Measurements from ENCODE around the gene DBP. TPM values are rescaled to one million over a fixed set of nuclear protein-coding genes. Genes with fewer than 3 reads are reported as not detected.
A peak's percentile ranks its signal among the peaks of the same experiment; 100 is the strongest.

Gene DBP
- total RNA-seq, 1 experiment from 2014 or later: 12.0 TPM

GRCh38 chr19:48642862-48643261 is 5.7 kb upstream of the DBP start:
- Mint-ChIP-seq H3K9me3 (no peaks in the 10 kb centered on the region), H3K4me3 (no peak overlapping the region), H3K4me1 (peaks cover 27% of the 10 kb centered on the region), H3K27ac (no peak overlapping the region), H3K27me3 (ENCODE audit: low read depth) (peaks cover 6% of the 10 kb centered on the region), H3K36me3 (peaks cover 9% of the 10 kb centered on the region; the same call in 1 of the 2 replicates)
- no peak for DNase-seq (ENCODE audit: low spot score)
- no peak for TF ChIP-seq NR3C1 (CRISPR knock-in tag; conservative IDR thresholded peaks at IDR 0.05; ENCODE audit: low read depth)
- peak; percentile 58; the same call in 1 of the 2 replicates for TF ChIP-seq ZNF121 (CRISPR knock-in tag; IDR thresholded peaks at IDR 0.05)
- ATAC-seq: no peak
- POLR2A ChIA-PET: no interaction called here
- CTCF ChIA-PET: no interaction called here

GRCh38 chr19:48641850-48642249 is 4.7 kb upstream of the DBP start:
- Mint-ChIP-seq H3K9me3 (no peaks in the 10 kb centered on the region), H3K4me3 (no peak overlapping the region), H3K4me1 (peaks cover 27% of the 10 kb centered on the region), H3K36me3 (peaks cover 9% of the 10 kb centered on the region; the same call in 1 of the 2 replicates), H3K27me3 (ENCODE audit: low read depth) (peaks cover 6% of the 10 kb centered on the region), H3K27ac (0 out of 2 replicates have a peak overlapping the region, but pooled peaks have one; percentile 53)
- ChIA-PET POLR2A (no interaction called here), CTCF (interaction anchor here (1.0 kb wide), 1 partner anchor 12 kb away, joined by 3 read pairs; no protein-coding TSS in a partner anchor)
- ATAC-seq: no peak
- no peak for TF ChIP-seq ATF2 (CRISPR knock-in tag; IDR thresholded peaks at IDR 0.05; ENCODE audit: borderline replicate concordance, low read depth)
- TF ChIP-seq JUN (CRISPR knock-in tag; IDR thresholded peaks at IDR 0.05): no peak
- TF ChIP-seq HMGA2 (CRISPR knock-in tag; IDR thresholded peaks at IDR 0.05): no peak
- no peak for TF ChIP-seq SOX15 (CRISPR knock-in tag; IDR thresholded peaks at IDR 0.05)
- no peak for TF ChIP-seq NFE2L1 (CRISPR knock-in tag; IDR thresholded peaks at IDR 0.05)
- TF ChIP-seq GRHL2 (CRISPR knock-in tag; IDR thresholded peaks at IDR 0.05; ENCODE audit: insufficient replicate concordance, severe bottlenecking): no peak
- TF ChIP-seq ARID4B (CRISPR knock-in tag; IDR thresholded peaks at IDR 0.05; ENCODE audit: borderline replicate concordance): no peak
- TF ChIP-seq SP1 (CRISPR knock-in tag; conservative IDR thresholded peaks at IDR 0.05): no peak
- TF ChIP-seq MXD4 (CRISPR knock-in tag; IDR thresholded peaks at IDR 0.05; ENCODE audit: borderline replicate concordance): no peak
- no peak for TF ChIP-seq FOXP4 (CRISPR knock-in tag; IDR thresholded peaks at IDR 0.05)
- no peak for TF ChIP-seq HMGXB4 (CRISPR knock-in tag; IDR thresholded peaks at IDR 0.05)
- no peak for TF ChIP-seq NR3C1 (CRISPR knock-in tag; conservative IDR thresholded peaks at IDR 0.05; ENCODE audit: low read depth)
- TF ChIP-seq AR (CRISPR knock-in tag; IDR thresholded peaks at IDR 0.05): no peak
- no peak for TF ChIP-seq OVOL2 (CRISPR knock-in tag; IDR thresholded peaks at IDR 0.05; ENCODE audit: borderline replicate concordance)
- no peak for DNase-seq (ENCODE audit: low spot score)

Measured in WTC11 (cell line).